SU-DHL-6 (cell line): ENCODE data around the gene LASP1.

Experiments
- H2AFZ ChIP-seq: fragments of 200-600 bp; sonication (generic); 2 replicates; pipeline ENCODE4 v1.6.1; 2014; ENCODE audit warnings: low read depth, mild to moderate bottlenecking, moderate library complexity, mixed read lengths, antibody characterized with exemption, low read length; ENCODE audit not compliant: severe bottlenecking
- H3F3A ChIP-seq: fragments of 200-600 bp; shearing (Covaris generic); 2 replicates; pipeline ENCODE4 v1.6.0; 2016; ENCODE audit warnings: antibody characterized with exemption, mild to moderate bottlenecking; ENCODE audit not compliant: insufficient read depth
- H3K27ac ChIP-seq: fragments of 200-600 bp; sonication (generic); 2 replicates; pipeline ENCODE4 v1.5.1; 2016; ENCODE audit warnings: low read depth, mild to moderate bottlenecking, low read length, moderate library complexity, mixed read lengths
- H3K27me3 ChIP-seq: fragments of 200-600 bp; sonication (generic), shearing (Covaris generic); 2 replicates; pipeline ENCODE4 v1.6.0; 2014; ENCODE audit warnings: mild to moderate bottlenecking, low read length
- H3K36me3 ChIP-seq: fragments of 200-600 bp; sonication (generic); 2 replicates; pipeline ENCODE4 v1.6.1; 2014; ENCODE audit warnings: mild to moderate bottlenecking, low read length, mixed read lengths
- H3K4me2 ChIP-seq: fragments of 300-600, 200-600 bp; shearing (Covaris generic), sonication (generic); 2 replicates; pipeline ENCODE4 v1.6.0; 2014; ENCODE audit warnings: low read length, low read depth, mild to moderate bottlenecking; ENCODE audit not compliant: poor library complexity, severe bottlenecking
- H3K4me3 ChIP-seq: fragments of 200-600 bp; sonication (generic); 2 replicates; pipeline ENCODE4 v1.5.1; 2014; ENCODE audit warnings: antibody characterized with exemption, low read length, mild to moderate bottlenecking, mixed read lengths; ENCODE audit not compliant: insufficient read depth, poor library complexity, severe bottlenecking
- H3K79me2 ChIP-seq: fragments of 200-600 bp; sonication (generic); 2 replicates; pipeline ENCODE4 v1.6.1; 2014; ENCODE audit warnings: mild to moderate bottlenecking, low read length, moderate library complexity; ENCODE audit not compliant: insufficient read depth
- H3K9ac ChIP-seq: fragments of 200-600 bp; sonication (generic); 2 replicates; pipeline ENCODE4 v1.7.0; 2014; ENCODE audit warnings: mild to moderate bottlenecking, low read length
- H3K9me2 ChIP-seq: fragments of 200-600 bp; sonication (generic); replicated peaks from 2 replicates; pipeline ENCODE4 v1.6.1; 2014; ENCODE audit warnings: low read length; ENCODE audit not compliant: insufficient read depth
- H3K9me3 ChIP-seq: fragments of 200-600 bp; sonication (generic); 2 replicates; pipeline ENCODE4 v1.6.1; 2014; ENCODE audit warnings: low read length, mixed read lengths; ENCODE audit not compliant: insufficient read depth
- H4K20me1 ChIP-seq: fragments of 200-600 bp; sonication (generic); 2 replicates; pipeline ENCODE4 v1.6.1; 2014; ENCODE audit warnings: low read depth, mild to moderate bottlenecking, antibody characterized with exemption, low read length, moderate library complexity, mixed read lengths
- CTCF ChIP-seq: fragments of 200-600 bp; sonication (generic); IDR thresholded peaks from one replicate; pipeline ENCODE4 v1.5.1; 2017; ENCODE audit warnings: antibody characterized with exemption, mild to moderate bottlenecking, low read length, moderate library complexity; ENCODE audit not compliant: insufficient read depth, poor library complexity, severe bottlenecking
- EZH2phosphoT487 ChIP-seq: fragments of 200-600 bp; sonication (generic), shearing (Covaris generic); conservative IDR thresholded peaks from 2 replicates; pipeline ENCODE4 v1.6.1; 2018; ENCODE audit warnings: mild to moderate bottlenecking, antibody characterized with exemption, low read length, moderate library complexity, mixed read lengths

Gene LASP1

GRCh38 chr17:38885728-38886642, 16.1 kb downstream of the LASP1 start:
- Histone ChIP-seq H3K9me2 (no peaks in the 10 kb centered on the region), H3K9ac (no peak overlapping the region), H3F3A (no peaks in the 10 kb centered on the region), H2AFZ (no peak overlapping the region), H3K79me2 (peaks cover 60% of the 10 kb centered on the region), H3K4me2 (no peak overlapping the region), H3K27me3 (no peaks in the 10 kb centered on the region), H3K4me3 (no peak overlapping the region), H3K9me3 (no peaks in the 10 kb centered on the region), H3K36me3 (no peaks in the 10 kb centered on the region), H4K20me1 (no peaks in the 10 kb centered on the region), H3K27ac (no peak overlapping the region)
- no peak for TF ChIP-seq EZH2phosphoT487
- no peak for TF ChIP-seq CTCF

- Histone ChIP-seq H3K9me2 (no peaks in the 10 kb centered on the region), H3K79me2 (peaks cover 54% of the 10 kb centered on the region), H3F3A (no peaks in the 10 kb centered on the region), H3K4me3 (no peak overlapping the region), H3K36me3 (no peaks in the 10 kb centered on the region), H3K4me2 (no peak overlapping the region), H3K9ac (no peak overlapping the region), H3K27ac (no peak overlapping the region), H3K9me3 (no peaks in the 10 kb centered on the region), H4K20me1 (no peaks in the 10 kb centered on the region), H3K27me3 (no peaks in the 10 kb centered on the region), H2AFZ (no peak overlapping the region)
- TF ChIP-seq CTCF: no peak
- TF ChIP-seq EZH2phosphoT487: no peak
Measured at GRCh38 chr17:38886643-38887010, 16.8 kb downstream of the LASP1 start.

DNA sequence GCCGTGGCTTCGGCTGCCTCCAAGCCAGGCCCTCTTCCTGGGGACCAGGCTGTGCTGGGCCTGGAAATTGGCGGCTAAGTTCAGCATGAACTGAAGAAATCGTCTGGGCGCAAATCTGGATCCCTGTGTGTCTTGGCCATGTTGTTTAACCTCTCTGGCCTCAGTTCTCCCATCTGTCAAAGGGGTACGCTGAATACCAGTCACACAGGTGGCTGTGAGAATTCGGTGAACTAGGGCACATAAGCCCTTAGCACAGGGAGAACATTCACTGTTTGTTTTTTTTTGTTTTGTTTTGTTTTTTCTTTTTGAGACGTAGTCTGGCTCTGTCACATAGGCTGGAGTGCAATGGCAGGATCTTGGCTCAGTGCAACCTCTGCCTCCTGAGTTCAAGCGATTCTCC, 19.0 kb downstream of the LASP1 start:
- no peaks in the 10 kb centered on the region for H3K9me2 ChIP-seq
- H4K20me1 ChIP-seq: no peaks in the 10 kb centered on the region
- H3K27ac ChIP-seq: no peak overlapping the region
- H2AFZ ChIP-seq: no peak overlapping the region
- no peak for TF ChIP-seq CTCF
- TF ChIP-seq EZH2phosphoT487: no peak
- no peaks in the 10 kb centered on the region for H3K27me3 ChIP-seq
- H3K36me3 ChIP-seq: no peaks in the 10 kb centered on the region
- no peaks in the 10 kb centered on the region for H3F3A ChIP-seq
- H3K79me2 ChIP-seq: peaks cover 36% of the 10 kb centered on the region
- no peaks in the 10 kb centered on the region for H3K9me3 ChIP-seq
- H3K4me3 ChIP-seq: no peak overlapping the region
- H3K9ac ChIP-seq: no peak overlapping the region
- H3K4me2 ChIP-seq: no peak overlapping the region
